ENCODE measurements around the gene KLHL8. TPM values are rescaled to one million over a fixed set of nuclear protein-coding genes. Genes with fewer than 3 reads are reported as not detected.

The KLHL8 gene
- total RNA-seq, 1 experiment from 2014 or later, result 24.2 TPM

GRCh38 chr4:87230806-87231205 lies 10.4 kb upstream of the KLHL8 start:
- no peaks in the 10 kb centered on the region for H3K79me2 ChIP-seq (ENCODE audit: insufficient read depth, low read length)
- H3K27me3 ChIP-seq (ENCODE audit: insufficient read depth, low read length), result no peaks in the 10 kb centered on the region
- ATAC-seq, result no peak
- H3K9me3 ChIP-seq (ENCODE audit: control insufficient read depth in 1 of 2, insufficient read depth in 1 of 2, low read depth in 1 of 2, low read length in 2 of 2), result no peaks in the 10 kb centered on the region
- no peak for DNase-seq (ENCODE audit: low read depth, low spot score)
- BruUV-seq (replicated peaks), result no TSS peak
- H3K4me2 ChIP-seq (ENCODE audit: low read length), result no peak overlapping the region
- TF ChIP-seq EZH2phosphoT487 (IDR thresholded peaks at IDR 0.05; ENCODE audit: borderline replicate concordance) (no peak), ZFX (IDR thresholded peaks at IDR 0.05) (no peak), POLR2A (IDR thresholded peaks at IDR 0.05; ENCODE audit: borderline replicate concordance, extremely low read depth, insufficient read depth, insufficient read length) (no peak), ZBTB33 (IDR thresholded peaks at IDR 0.05; ENCODE audit: extremely low read depth, insufficient replicate concordance, low read length) (no peak), EGR1 (IDR thresholded peaks at IDR 0.05; ENCODE audit: low read depth) (no peak), SIN3A (IDR thresholded peaks at IDR 0.05; ENCODE audit: low read depth) (no peak), FOSL1 (IDR thresholded peaks at IDR 0.05; ENCODE audit: low read depth) (no peak), SRF (IDR thresholded peaks at IDR 0.05; ENCODE audit: low read depth) (no peak), CEBPB (IDR thresholded peaks at IDR 0.05; ENCODE audit: low read depth) (no peak), POLR2AphosphoS5 (IDR thresholded peaks at IDR 0.05; ENCODE audit: low read depth, low read length) (no peak), REST (IDR thresholded peaks at IDR 0.05; ENCODE audit: low read depth) (no peak), CTCF (IDR thresholded peaks at IDR 0.05 in 2 of 3, conservative IDR thresholded peaks at IDR 0.05 in 1 of 3; ENCODE audit: borderline replicate concordance in 1 of 3, insufficient read depth in 1 of 3, low read depth in 2 of 3, low read length in 2 of 3) (no peak), YY1 (IDR thresholded peaks at IDR 0.05; ENCODE audit: extremely low read depth, insufficient replicate concordance, low read depth, low read length) (no peak), EZH2 (IDR thresholded peaks at IDR 0.05) (no peak), ATF3 (IDR thresholded peaks at IDR 0.05) (no peak), MAX (IDR thresholded peaks at IDR 0.05) (no peak), CBX3 (IDR thresholded peaks at IDR 0.05; ENCODE audit: low read depth) (no peak), RAD21 (IDR thresholded peaks at IDR 0.05; ENCODE audit: low read depth) (no peak), ELF1 (IDR thresholded peaks at IDR 0.05; ENCODE audit: borderline replicate concordance, low read depth) (no peak)
- H3K9me2 ChIP-seq (ENCODE audit: insufficient read depth), result no peaks in the 10 kb centered on the region
- CTCF ChIA-PET, result no interaction called here
- POLR2A ChIA-PET, result no interaction called here
- no peaks in the 10 kb centered on the region for H3K36me3 ChIP-seq (ENCODE audit: control insufficient read depth in 1 of 2, insufficient read depth in 2 of 2, low read length in 2 of 2)
- RAD21 ChIA-PET (ENCODE audit: low non-redundant PET in 1 of 2, low total read pairs in 2 of 2, uncharacterized antibody in 2 of 2, unreplicated experiment in 2 of 2), result no interaction called here
- H3K9ac ChIP-seq (ENCODE audit: low read length), result no peak overlapping the region
- no peaks in the 10 kb centered on the region for H4K20me1 ChIP-seq (ENCODE audit: insufficient read depth)
- H3K27ac ChIP-seq (ENCODE audit: low read depth, low read length), result no peak overlapping the region
- intact Hi-C loops (cut with micrococcal nuclease), result loop anchor here (10.0 kb wide), 1 partner anchor 736 kb away; no protein-coding TSS in a partner anchor
- peaks cover 0 to 5% of the 10 kb centered on the region in 2 experiments; a peak in 2 of 4 replicates for H3K4me1 ChIP-seq (ENCODE audit: control insufficient read depth in 1 of 2, insufficient read depth in 2 of 2, low read length in 2 of 2)
- H3K4me3 ChIP-seq (replicated peaks in 1 of 2; ENCODE audit: low read depth in 1 of 2, low read length in 2 of 2), result no peak overlapping the region
- no peak overlapping the region for H2AFZ ChIP-seq (ENCODE audit: low read depth, low read length, poor library complexity, severe bottlenecking)

Data from HCT116 (cell line).